ENCODE results near the gene CRYL1.
A peak's percentile ranks its signal among the peaks of the same experiment; 100 is the strongest.

CRYL1 gene

DNA sequence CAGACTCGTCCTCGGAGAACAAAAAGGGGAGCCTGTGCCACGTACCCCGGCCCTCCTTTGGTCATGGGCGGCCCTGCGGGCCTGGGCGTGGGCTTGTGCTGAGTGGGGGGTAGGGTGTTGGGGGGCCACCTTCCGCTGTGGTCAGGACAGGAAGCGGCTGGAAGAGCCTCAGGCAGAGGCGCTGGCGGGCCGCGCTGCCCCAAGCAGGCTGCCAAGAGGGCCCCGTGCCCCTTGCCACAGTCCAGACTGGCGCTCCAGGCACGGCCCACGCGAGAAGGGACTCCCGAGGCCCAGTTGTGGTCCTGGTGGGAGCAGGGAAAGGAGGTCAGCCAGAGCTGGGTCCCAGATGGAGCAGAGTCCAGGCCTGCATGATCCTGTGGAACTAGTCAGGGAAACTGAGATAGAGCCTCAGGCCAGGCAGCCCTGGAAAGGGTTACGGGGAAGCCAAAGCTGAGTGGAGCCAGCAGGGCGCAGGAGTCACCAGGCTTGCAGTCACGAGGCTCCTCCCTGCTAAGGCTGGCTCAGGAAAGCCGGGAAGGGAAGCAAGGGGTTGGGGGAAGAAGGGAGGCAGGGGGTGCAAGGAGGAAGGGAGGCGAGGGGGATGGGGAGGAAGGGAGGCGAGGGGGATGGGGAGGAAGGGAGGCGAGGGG, 135.0 kb downstream of the CRYL1 start:
- Histone ChIP-seq H2BK120ac (ENCODE audit: low read depth, low read length) (peak overlapping the region; percentile 66), H3K27ac (replicated peaks; ENCODE audit: low read length) (no peak overlapping the region), H3K18ac (ENCODE audit: low read length) (peak overlapping the region; percentile 67), H2AFZ (ENCODE audit: low read length) (no peak overlapping the region), H3K4me3 (ENCODE audit: low read length in 2 of 2) (no peak overlapping the region), H2BK12ac (ENCODE audit: low read length) (peak overlapping the region; percentile 61), H4K91ac (ENCODE audit: low read depth, low read length, poor library complexity) (no peak overlapping the region), H3K36me3 (replicated peaks in 1 of 2; ENCODE audit: control insufficient read depth in 2 of 2, insufficient read depth in 2 of 2, low read length in 2 of 2) (no peaks in the 10 kb centered on the region), H3K4me1 (ENCODE audit: control insufficient read depth in 2 of 2, insufficient read depth in 1 of 2, low read depth in 1 of 2, low read length in 2 of 2) (peaks cover 0 to 3% of the 10 kb centered on the region in 2 donors), H3K9ac (ENCODE audit: low read depth, low read length, poor library complexity) (no peak overlapping the region), H3K79me1 (ENCODE audit: low read depth, low read length) (peaks cover 2% of the 10 kb centered on the region), H3K9me3 (replicated peaks in 1 of 2; ENCODE audit: control insufficient read depth in 2 of 2, insufficient read depth in 1 of 2, low read depth in 1 of 2, low read length in 2 of 2) (peaks cover 0 to 16% of the 10 kb centered on the region in 2 donors), H3K4me2 (ENCODE audit: insufficient read depth, low read length, poor library complexity, severe bottlenecking) (no peak overlapping the region), H3K27me3 (ENCODE audit: control insufficient read depth in 3 of 3, insufficient read depth in 3 of 3, low read depth in 1 of 3, low read length in 3 of 3) (peaks cover 0 to 4% (median 0%) of the 10 kb centered on the region in 3 experiments), H3K23ac (ENCODE audit: low read depth, low read length, poor library complexity) (no peak overlapping the region), H3K14ac (ENCODE audit: low read length) (no peak overlapping the region), H2BK15ac (ENCODE audit: low read length) (no peak overlapping the region), H3K4ac (ENCODE audit: low read length) (no peak overlapping the region), H2AK5ac (ENCODE audit: low read depth, low read length) (peak overlapping the region; percentile 56), H2BK5ac (ENCODE audit: low read length) (no peak overlapping the region), H4K8ac (ENCODE audit: low read depth, low read length) (no peak overlapping the region)
- no peak for DNase-seq (ENCODE audit: low spot score)
- WGBS, 2 donors (ENCODE audit: extremely low coverage in 2 of 2, insufficient read length in 2 of 2, insufficient replicate concordance in 1 of 2) = no CpG with 5 or more reads among the region's 26 CpGs

DNA sequence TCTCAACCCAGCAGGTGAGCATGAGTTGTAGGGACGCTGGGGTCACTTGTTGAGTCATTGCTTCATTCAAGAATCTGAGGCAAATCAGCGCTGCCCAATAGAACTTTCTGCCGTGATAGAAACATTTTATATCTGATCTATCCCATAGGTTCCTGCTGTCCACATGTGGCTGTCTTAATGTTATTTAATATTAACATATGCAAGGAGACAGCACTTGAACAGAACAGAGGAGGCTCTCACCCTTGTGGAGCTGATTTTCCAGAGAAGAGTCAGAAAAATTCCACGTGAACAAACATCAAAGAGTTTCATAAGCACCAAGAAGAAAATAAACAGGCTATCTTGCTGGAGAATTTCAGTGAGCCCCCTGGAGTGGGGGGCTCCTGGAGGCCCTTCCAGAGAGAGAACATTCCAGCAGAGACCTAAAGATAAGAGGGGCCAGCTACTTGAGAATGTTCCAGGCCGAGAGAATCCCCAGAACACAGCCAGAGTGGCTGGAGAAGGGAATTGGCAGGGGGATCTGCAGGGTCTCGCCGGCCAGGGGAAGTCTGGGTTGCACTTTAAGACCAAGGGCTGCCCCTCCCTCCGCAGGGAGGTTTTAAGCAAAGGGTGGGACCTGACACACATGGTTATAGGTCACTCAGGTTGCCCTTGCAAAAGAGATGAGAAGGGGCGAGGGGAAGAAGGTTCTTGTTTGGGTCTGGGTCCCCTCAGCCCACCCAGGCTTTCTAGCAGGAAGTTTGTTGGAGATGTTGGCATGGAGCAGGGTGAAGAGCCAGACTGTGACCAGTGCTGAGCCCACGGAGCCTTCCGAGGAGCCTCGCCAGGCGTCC, 135.7 kb downstream of the CRYL1 start:
- H3K27me3 ChIP-seq (ENCODE audit: control insufficient read depth in 3 of 3, insufficient read depth in 3 of 3, low read depth in 1 of 3, low read length in 3 of 3) = peaks cover 0 to 4% (median 0%) of the 10 kb centered on the region in 3 experiments

GRCh38 chr13:20388184-20388583, 137.5 kb downstream of the CRYL1 start:
- Histone ChIP-seq H2BK12ac (ENCODE audit: low read length) (no peak overlapping the region), H2BK15ac (ENCODE audit: low read length) (no peak overlapping the region), H3K18ac (ENCODE audit: low read length) (no peak overlapping the region), H2AK5ac (ENCODE audit: low read depth, low read length) (no peak overlapping the region), H3K9me3 (replicated peaks in 1 of 2; ENCODE audit: control insufficient read depth in 2 of 2, insufficient read depth in 1 of 2, low read depth in 1 of 2, low read length in 2 of 2) (peaks cover 0 to 9% of the 10 kb centered on the region in 2 donors), H3K36me3 (replicated peaks in 1 of 2; ENCODE audit: control insufficient read depth in 2 of 2, insufficient read depth in 2 of 2, low read length in 2 of 2) (no peaks in the 10 kb centered on the region), H3K4ac (ENCODE audit: low read length) (no peak overlapping the region), H3K4me3 (ENCODE audit: low read length in 2 of 2) (no peak overlapping the region), H2BK120ac (ENCODE audit: low read depth, low read length) (no peak overlapping the region), H3K23ac (ENCODE audit: low read depth, low read length, poor library complexity) (no peak overlapping the region), H3K79me1 (ENCODE audit: low read depth, low read length) (peaks cover 2% of the 10 kb centered on the region), H3K9ac (ENCODE audit: low read depth, low read length, poor library complexity) (no peak overlapping the region), H3K27ac (replicated peaks; ENCODE audit: low read length) (no peak overlapping the region), H3K4me2 (ENCODE audit: insufficient read depth, low read length, poor library complexity, severe bottlenecking) (no peak overlapping the region), H3K27me3 (ENCODE audit: control insufficient read depth in 3 of 3, insufficient read depth in 3 of 3, low read depth in 1 of 3, low read length in 3 of 3) (no peaks in the 10 kb centered on the region), H3K4me1 (ENCODE audit: control insufficient read depth in 2 of 2, insufficient read depth in 1 of 2, low read depth in 1 of 2, low read length in 2 of 2) (peaks cover 0 to 1% of the 10 kb centered on the region in 2 donors), H2BK5ac (ENCODE audit: low read length) (no peak overlapping the region), H2AFZ (ENCODE audit: low read length) (no peak overlapping the region), H4K8ac (ENCODE audit: low read depth, low read length) (no peak overlapping the region), H3K14ac (ENCODE audit: low read length) (no peak overlapping the region), H4K91ac (ENCODE audit: low read depth, low read length, poor library complexity) (no peak overlapping the region)
- WGBS, 2 donors (ENCODE audit: extremely low coverage in 2 of 2, insufficient read length in 2 of 2, insufficient replicate concordance in 1 of 2) = no CpG with 5 or more reads among the region's 2 CpGs
- no peak for DNase-seq (ENCODE audit: low spot score)

More for the DNA sequence above, 135.7 kb downstream of the CRYL1 start:
- H3K4me1 ChIP-seq (ENCODE audit: control insufficient read depth in 2 of 2, insufficient read depth in 1 of 2, low read depth in 1 of 2, low read length in 2 of 2) = peaks cover 0 to 3% of the 10 kb centered on the region in 2 donors
- H3K4me3 ChIP-seq (ENCODE audit: low read length in 2 of 2) = no peak overlapping the region
- H2BK120ac ChIP-seq (ENCODE audit: low read depth, low read length) = no peak overlapping the region
- no peak overlapping the region for H3K14ac ChIP-seq (ENCODE audit: low read length)
- H2BK5ac ChIP-seq (ENCODE audit: low read length) = no peak overlapping the region
- H3K79me1 ChIP-seq (ENCODE audit: low read depth, low read length) = peaks cover 2% of the 10 kb centered on the region
- H3K36me3 ChIP-seq (replicated peaks in 1 of 2; ENCODE audit: control insufficient read depth in 2 of 2, insufficient read depth in 2 of 2, low read length in 2 of 2) = no peaks in the 10 kb centered on the region
- peaks cover 0 to 16% of the 10 kb centered on the region in 2 donors for H3K9me3 ChIP-seq (replicated peaks in 1 of 2; ENCODE audit: control insufficient read depth in 2 of 2, insufficient read depth in 1 of 2, low read depth in 1 of 2, low read length in 2 of 2)
- peak overlapping the region; percentile 46 for H3K18ac ChIP-seq (ENCODE audit: low read length)
- no peak for DNase-seq (ENCODE audit: low spot score)
- H2BK15ac ChIP-seq (ENCODE audit: low read length) = no peak overlapping the region
- no CpG with 5 or more reads among the region's 13 CpGs for WGBS, 2 donors (ENCODE audit: extremely low coverage in 2 of 2, insufficient read length in 2 of 2, insufficient replicate concordance in 1 of 2)
- H3K4me2 ChIP-seq (ENCODE audit: insufficient read depth, low read length, poor library complexity, severe bottlenecking) = no peak overlapping the region
- no peak overlapping the region for H3K4ac ChIP-seq (ENCODE audit: low read length)
- H3K23ac ChIP-seq (ENCODE audit: low read depth, low read length, poor library complexity) = no peak overlapping the region
- no peak overlapping the region for H2BK12ac ChIP-seq (ENCODE audit: low read length)
- H3K9ac ChIP-seq (ENCODE audit: low read depth, low read length, poor library complexity) = no peak overlapping the region
- H4K91ac ChIP-seq (ENCODE audit: low read depth, low read length, poor library complexity) = no peak overlapping the region
- H2AFZ ChIP-seq (ENCODE audit: low read length) = no peak overlapping the region
- no peak overlapping the region for H2AK5ac ChIP-seq (ENCODE audit: low read depth, low read length)
- H3K27ac ChIP-seq (replicated peaks; ENCODE audit: low read length) = no peak overlapping the region
- no peak overlapping the region for H4K8ac ChIP-seq (ENCODE audit: low read depth, low read length)

- H3K9ac ChIP-seq (ENCODE audit: low read depth, low read length, poor library complexity) = no peak overlapping the region
- no peak overlapping the region for H2AK5ac ChIP-seq (ENCODE audit: low read depth, low read length)
- no peak overlapping the region for H4K91ac ChIP-seq (ENCODE audit: low read depth, low read length, poor library complexity)
- no peaks in the 10 kb centered on the region for H3K27me3 ChIP-seq (ENCODE audit: control insufficient read depth in 3 of 3, insufficient read depth in 3 of 3, low read depth in 1 of 3, low read length in 3 of 3)
- H3K4me2 ChIP-seq (ENCODE audit: insufficient read depth, low read length, poor library complexity, severe bottlenecking) = no peak overlapping the region
- H3K79me1 ChIP-seq (ENCODE audit: low read depth, low read length) = no peaks in the 10 kb centered on the region
- no peak overlapping the region for H3K27ac ChIP-seq (replicated peaks; ENCODE audit: low read length)
- no peak overlapping the region for H2BK12ac ChIP-seq (ENCODE audit: low read length)
- H4K8ac ChIP-seq (ENCODE audit: low read depth, low read length) = no peak overlapping the region
- H3K4ac ChIP-seq (ENCODE audit: low read length) = no peak overlapping the region
- no peak overlapping the region for H2BK15ac ChIP-seq (ENCODE audit: low read length)
- WGBS, 2 donors (ENCODE audit: extremely low coverage in 2 of 2, insufficient read length in 2 of 2, insufficient replicate concordance in 1 of 2) = no CpG with 5 or more reads among the region's 8 CpGs
- no peak overlapping the region for H2AFZ ChIP-seq (ENCODE audit: low read length)
- H3K14ac ChIP-seq (ENCODE audit: low read length) = no peak overlapping the region
- H3K4me3 ChIP-seq (ENCODE audit: low read length in 2 of 2) = no peak overlapping the region
- H3K23ac ChIP-seq (ENCODE audit: low read depth, low read length, poor library complexity) = no peak overlapping the region
- H3K4me1 ChIP-seq (ENCODE audit: control insufficient read depth in 2 of 2, insufficient read depth in 1 of 2, low read depth in 1 of 2, low read length in 2 of 2) = no peaks in the 10 kb centered on the region
- H3K9me3 ChIP-seq (replicated peaks in 1 of 2; ENCODE audit: control insufficient read depth in 2 of 2, insufficient read depth in 1 of 2, low read depth in 1 of 2, low read length in 2 of 2) = peaks cover 0 to 3% of the 10 kb centered on the region in 2 donors
- DNase-seq (ENCODE audit: low spot score) = no peak
- H2BK5ac ChIP-seq (ENCODE audit: low read length) = no peak overlapping the region
- no peaks in the 10 kb centered on the region for H3K36me3 ChIP-seq (replicated peaks in 1 of 2; ENCODE audit: control insufficient read depth in 2 of 2, insufficient read depth in 2 of 2, low read length in 2 of 2)
- no peak overlapping the region for H2BK120ac ChIP-seq (ENCODE audit: low read depth, low read length)
- no peak overlapping the region for H3K18ac ChIP-seq (ENCODE audit: low read length)
Measured at GRCh38 chr13:20387441-20387971, 138.2 kb downstream of the CRYL1 start.

Measured in neuronal stem cell (in vitro differentiated cells).